Liver (tissue), 3 donors: ENCODE measurements around the gene ADPRS.

Experiments used
- EGR1 ChIP-seq, 2 donors: IDR thresholded peaks; 2 replicates each; pipeline ENCODE4 v1.6.1; 2016 to 2018; ENCODE audit warnings: antibody characterized with exemption in 2 of 2, low read depth in 2 of 2
- FOXA1 ChIP-seq: IDR thresholded peaks from 2 replicates; pipeline ENCODE4 v1.6.1; 2016; ENCODE audit warnings: antibody characterized with exemption
- GABPA ChIP-seq, 2 donors: IDR thresholded peaks in 1 of 2; conservative IDR thresholded peaks in 1 of 2; 2 replicates each; pipeline ENCODE4 v1.6.1; 2016; ENCODE audit warnings: antibody characterized with exemption in 2 of 2, mild to moderate bottlenecking in 1 of 2, moderate library complexity in 1 of 2
- HNF4A ChIP-seq, 2 donors: conservative IDR thresholded peaks; 2 replicates each; pipeline ENCODE4 v1.6.1; 2016; ENCODE audit warnings: antibody characterized with exemption in 2 of 2, mild to moderate bottlenecking in 2 of 2
- HNF4G ChIP-seq: IDR thresholded peaks from 2 replicates; pipeline ENCODE4 v1.6.1; 2016; ENCODE audit warnings: antibody characterized with exemption
- RAD21 ChIP-seq, 2 donors: IDR thresholded peaks; 2 replicates each; pipeline ENCODE4 v1.6.1; 2016; ENCODE audit warnings: antibody characterized with exemption in 2 of 2, mild to moderate bottlenecking in 2 of 2
- RXRA ChIP-seq, 2 donors: IDR thresholded peaks; 2 replicates each; pipeline ENCODE4 v1.6.1; 2017 to 2018; ENCODE audit warnings: antibody characterized with exemption in 2 of 2, mild to moderate bottlenecking in 1 of 2
- SP1 ChIP-seq: IDR thresholded peaks from 2 replicates; pipeline ENCODE4 v1.6.1; 2018; ENCODE audit warnings: antibody characterized with exemption, mild to moderate bottlenecking
- TAF1 ChIP-seq: conservative IDR thresholded peaks from 2 replicates; pipeline ENCODE4 v1.6.1; 2016; ENCODE audit warnings: antibody characterized with exemption, mild to moderate bottlenecking
- TF ChIP-seq, protein P1 (sequence below): fragments of 150-350 bp; IDR thresholded peaks from 2 replicates; pipeline ENCODE4 v1.5.1; 2017; ENCODE audit warnings: improper control_type of control experiment, low read depth, low read length; ENCODE audit not compliant: missing input control
- TF ChIP-seq, protein P2 (sequence below): IDR thresholded peaks from 2 replicates; pipeline ENCODE4 v1.6.1; 2016; ENCODE audit warnings: antibody characterized with exemption
- TF ChIP-seq, protein P3 (sequence below): IDR thresholded peaks from 2 replicates; pipeline ENCODE4 v1.6.1; 2016; ENCODE audit warnings: antibody characterized with exemption
- TF ChIP-seq, protein P4 (sequence below): IDR thresholded peaks from 2 replicates; pipeline ENCODE4 v1.6.1; 2016; ENCODE audit warnings: antibody characterized with exemption, mild to moderate bottlenecking
- donor health status: healthy.
- donor health status: healthy.

DNA sequence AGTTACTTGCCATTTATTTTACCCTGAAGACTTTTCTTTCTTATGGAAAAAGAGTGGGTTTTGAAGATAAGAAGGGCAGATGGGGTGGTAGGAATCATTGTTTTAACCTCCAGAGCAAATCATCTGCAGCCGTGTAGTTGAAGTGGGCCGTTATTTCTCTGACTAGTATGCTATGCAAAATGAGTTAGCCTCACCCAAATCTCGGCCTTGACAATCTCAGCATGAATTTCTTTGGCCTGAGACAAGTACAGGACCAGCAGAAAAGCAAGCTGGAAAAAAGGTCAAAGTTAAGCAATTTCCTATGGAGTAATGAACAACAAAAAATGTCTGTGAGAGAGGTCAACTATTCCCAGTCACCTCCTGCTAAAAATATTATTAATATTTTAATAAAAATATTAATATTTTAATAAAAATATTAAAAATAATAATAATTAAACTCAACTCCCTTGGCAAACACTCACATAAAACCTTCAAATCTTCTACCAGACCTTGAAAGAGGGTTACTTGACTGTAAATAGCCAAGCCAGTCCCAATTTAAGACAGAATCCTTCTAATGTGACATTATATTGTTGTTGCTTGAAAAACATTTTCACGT is 11.6 kb upstream of the ADPRS start:
- TF ChIP-seq, protein P1, sequence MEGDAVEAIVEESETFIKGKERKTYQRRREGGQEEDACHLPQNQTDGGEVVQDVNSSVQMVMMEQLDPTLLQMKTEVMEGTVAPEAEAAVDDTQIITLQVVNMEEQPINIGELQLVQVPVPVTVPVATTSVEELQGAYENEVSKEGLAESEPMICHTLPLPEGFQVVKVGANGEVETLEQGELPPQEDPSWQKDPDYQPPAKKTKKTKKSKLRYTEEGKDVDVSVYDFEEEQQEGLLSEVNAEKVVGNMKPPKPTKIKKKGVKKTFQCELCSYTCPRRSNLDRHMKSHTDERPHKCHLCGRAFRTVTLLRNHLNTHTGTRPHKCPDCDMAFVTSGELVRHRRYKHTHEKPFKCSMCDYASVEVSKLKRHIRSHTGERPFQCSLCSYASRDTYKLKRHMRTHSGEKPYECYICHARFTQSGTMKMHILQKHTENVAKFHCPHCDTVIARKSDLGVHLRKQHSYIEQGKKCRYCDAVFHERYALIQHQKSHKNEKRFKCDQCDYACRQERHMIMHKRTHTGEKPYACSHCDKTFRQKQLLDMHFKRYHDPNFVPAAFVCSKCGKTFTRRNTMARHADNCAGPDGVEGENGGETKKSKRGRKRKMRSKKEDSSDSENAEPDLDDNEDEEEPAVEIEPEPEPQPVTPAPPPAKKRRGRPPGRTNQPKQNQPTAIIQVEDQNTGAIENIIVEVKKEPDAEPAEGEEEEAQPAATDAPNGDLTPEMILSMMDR, result no peak
- TF ChIP-seq HNF4A (conservative IDR thresholded peaks at IDR 0.05) (no peak), RAD21 (IDR thresholded peaks at IDR 0.05) (no peak), GABPA (IDR thresholded peaks at IDR 0.05 in 1 of 2, conservative IDR thresholded peaks at IDR 0.05 in 1 of 2) (no peak), RXRA (IDR thresholded peaks at IDR 0.05) (no peak), FOXA1 (no peak), TAF1 (no peak), SP1 (no peak), HNF4G (no peak), EGR1 (IDR thresholded peaks at IDR 0.05; ENCODE audit: low read depth in 2 of 2) (no peak)
- TF ChIP-seq, protein P2, sequence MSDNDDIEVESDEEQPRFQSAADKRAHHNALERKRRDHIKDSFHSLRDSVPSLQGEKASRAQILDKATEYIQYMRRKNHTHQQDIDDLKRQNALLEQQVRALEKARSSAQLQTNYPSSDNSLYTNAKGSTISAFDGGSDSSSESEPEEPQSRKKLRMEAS, result no peak
- TF ChIP-seq, protein P3, sequence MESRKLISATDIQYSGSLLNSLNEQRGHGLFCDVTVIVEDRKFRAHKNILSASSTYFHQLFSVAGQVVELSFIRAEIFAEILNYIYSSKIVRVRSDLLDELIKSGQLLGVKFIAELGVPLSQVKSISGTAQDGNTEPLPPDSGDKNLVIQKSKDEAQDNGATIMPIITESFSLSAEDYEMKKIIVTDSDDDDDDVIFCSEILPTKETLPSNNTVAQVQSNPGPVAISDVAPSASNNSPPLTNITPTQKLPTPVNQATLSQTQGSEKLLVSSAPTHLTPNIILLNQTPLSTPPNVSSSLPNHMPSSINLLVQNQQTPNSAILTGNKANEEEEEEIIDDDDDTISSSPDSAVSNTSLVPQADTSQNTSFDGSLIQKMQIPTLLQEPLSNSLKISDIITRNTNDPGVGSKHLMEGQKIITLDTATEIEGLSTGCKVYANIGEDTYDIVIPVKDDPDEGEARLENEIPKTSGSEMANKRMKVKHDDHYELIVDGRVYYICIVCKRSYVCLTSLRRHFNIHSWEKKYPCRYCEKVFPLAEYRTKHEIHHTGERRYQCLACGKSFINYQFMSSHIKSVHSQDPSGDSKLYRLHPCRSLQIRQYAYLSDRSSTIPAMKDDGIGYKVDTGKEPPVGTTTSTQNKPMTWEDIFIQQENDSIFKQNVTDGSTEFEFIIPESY, result no peak
- TF ChIP-seq, protein P4, sequence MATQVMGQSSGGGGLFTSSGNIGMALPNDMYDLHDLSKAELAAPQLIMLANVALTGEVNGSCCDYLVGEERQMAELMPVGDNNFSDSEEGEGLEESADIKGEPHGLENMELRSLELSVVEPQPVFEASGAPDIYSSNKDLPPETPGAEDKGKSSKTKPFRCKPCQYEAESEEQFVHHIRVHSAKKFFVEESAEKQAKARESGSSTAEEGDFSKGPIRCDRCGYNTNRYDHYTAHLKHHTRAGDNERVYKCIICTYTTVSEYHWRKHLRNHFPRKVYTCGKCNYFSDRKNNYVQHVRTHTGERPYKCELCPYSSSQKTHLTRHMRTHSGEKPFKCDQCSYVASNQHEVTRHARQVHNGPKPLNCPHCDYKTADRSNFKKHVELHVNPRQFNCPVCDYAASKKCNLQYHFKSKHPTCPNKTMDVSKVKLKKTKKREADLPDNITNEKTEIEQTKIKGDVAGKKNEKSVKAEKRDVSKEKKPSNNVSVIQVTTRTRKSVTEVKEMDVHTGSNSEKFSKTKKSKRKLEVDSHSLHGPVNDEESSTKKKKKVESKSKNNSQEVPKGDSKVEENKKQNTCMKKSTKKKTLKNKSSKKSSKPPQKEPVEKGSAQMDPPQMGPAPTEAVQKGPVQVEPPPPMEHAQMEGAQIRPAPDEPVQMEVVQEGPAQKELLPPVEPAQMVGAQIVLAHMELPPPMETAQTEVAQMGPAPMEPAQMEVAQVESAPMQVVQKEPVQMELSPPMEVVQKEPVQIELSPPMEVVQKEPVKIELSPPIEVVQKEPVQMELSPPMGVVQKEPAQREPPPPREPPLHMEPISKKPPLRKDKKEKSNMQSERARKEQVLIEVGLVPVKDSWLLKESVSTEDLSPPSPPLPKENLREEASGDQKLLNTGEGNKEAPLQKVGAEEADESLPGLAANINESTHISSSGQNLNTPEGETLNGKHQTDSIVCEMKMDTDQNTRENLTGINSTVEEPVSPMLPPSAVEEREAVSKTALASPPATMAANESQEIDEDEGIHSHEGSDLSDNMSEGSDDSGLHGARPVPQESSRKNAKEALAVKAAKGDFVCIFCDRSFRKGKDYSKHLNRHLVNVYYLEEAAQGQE, result no peak
